ENCODE data around the gene MRPS6.
A peak's percentile ranks its signal among the peaks of the same experiment; 100 is the strongest.

Gene MRPS6

GRCh38 chr21:34083357-34083756, 10.0 kb downstream of the MRPS6 start:
- Histone ChIP-seq H3K4me1 (ENCODE audit: control insufficient read depth, insufficient read depth, low read length, poor library complexity, severe bottlenecking) (no peaks in the 10 kb centered on the region), H3K27ac (ENCODE audit: low read depth, low read length, severe bottlenecking) (no peak overlapping the region), H3K4me3 (ENCODE audit: extremely low read depth, insufficient read depth, low read length, poor library complexity, severe bottlenecking) (no peak overlapping the region), H3K36me3 (ENCODE audit: control insufficient read depth, insufficient read depth, low read length) (peaks cover 79% of the 10 kb centered on the region), H3K9me3 (ENCODE audit: control insufficient read depth, low read length) (no peaks in the 10 kb centered on the region)
- WGBS, 2 experiments (ENCODE audit: insufficient coverage in 2 of 2) = 94 to 100% methylated on average over 3 of the region's 3 CpGs

- 67 to 83% methylated on average over 1 of the region's 2 CpGs for WGBS, 2 experiments (ENCODE audit: insufficient coverage in 2 of 2)
- Histone ChIP-seq H3K36me3 (ENCODE audit: control insufficient read depth, insufficient read depth, low read length) (peaks cover 69% of the 10 kb centered on the region), H3K4me1 (ENCODE audit: control insufficient read depth, insufficient read depth, low read length, poor library complexity, severe bottlenecking) (no peaks in the 10 kb centered on the region), H3K27ac (ENCODE audit: low read depth, low read length, severe bottlenecking) (no peak overlapping the region), H3K9me3 (ENCODE audit: control insufficient read depth, low read length) (no peaks in the 10 kb centered on the region), H3K4me3 (ENCODE audit: extremely low read depth, insufficient read depth, low read length, poor library complexity, severe bottlenecking) (no peak overlapping the region)
Measured at GRCh38 chr21:34085129-34085528, 11.8 kb downstream of the MRPS6 start.

GRCh38 chr21:34086887-34087306, 13.5 kb downstream of the MRPS6 start:
- H3K4me3 ChIP-seq (ENCODE audit: extremely low read depth, insufficient read depth, low read length, poor library complexity, severe bottlenecking) = no peak overlapping the region
- no peaks in the 10 kb centered on the region for H3K9me3 ChIP-seq (ENCODE audit: control insufficient read depth, low read length)
- WGBS, 2 experiments (ENCODE audit: insufficient coverage in 2 of 2) = 89 to 98% methylated on average over 5 of the region's 5 CpGs
- H3K4me1 ChIP-seq (ENCODE audit: control insufficient read depth, insufficient read depth, low read length, poor library complexity, severe bottlenecking) = no peaks in the 10 kb centered on the region
- H3K27ac ChIP-seq (ENCODE audit: low read depth, low read length, severe bottlenecking) = no peak overlapping the region
- H3K36me3 ChIP-seq (ENCODE audit: control insufficient read depth, insufficient read depth, low read length) = peaks cover 55% of the 10 kb centered on the region

GRCh38 chr21:34088752-34089151, 15.4 kb downstream of the MRPS6 start:
- H3K4me1 ChIP-seq (ENCODE audit: control insufficient read depth, insufficient read depth, low read length, poor library complexity, severe bottlenecking) = peaks cover 7% of the 10 kb centered on the region
- 97 to 100% methylated on average over 2 to 3 of the region's 3 CpGs for WGBS, 2 experiments (ENCODE audit: insufficient coverage in 2 of 2)
- no peak overlapping the region for H3K27ac ChIP-seq (ENCODE audit: low read depth, low read length, severe bottlenecking)
- H3K4me3 ChIP-seq (ENCODE audit: extremely low read depth, insufficient read depth, low read length, poor library complexity, severe bottlenecking) = no peak overlapping the region
- H3K36me3 ChIP-seq (ENCODE audit: control insufficient read depth, insufficient read depth, low read length) = peaks cover 48% of the 10 kb centered on the region
- no peaks in the 10 kb centered on the region for H3K9me3 ChIP-seq (ENCODE audit: control insufficient read depth, low read length)

GRCh38 chr21:34091032-34091431, 17.7 kb downstream of the MRPS6 start:
- no peak overlapping the region for H3K27ac ChIP-seq (ENCODE audit: low read depth, low read length, severe bottlenecking)
- peaks cover 7% of the 10 kb centered on the region for H3K4me1 ChIP-seq (ENCODE audit: control insufficient read depth, insufficient read depth, low read length, poor library complexity, severe bottlenecking)
- no peaks in the 10 kb centered on the region for H3K9me3 ChIP-seq (ENCODE audit: control insufficient read depth, low read length)
- no peak overlapping the region for H3K4me3 ChIP-seq (ENCODE audit: extremely low read depth, insufficient read depth, low read length, poor library complexity, severe bottlenecking)
- peaks cover 54% of the 10 kb centered on the region for H3K36me3 ChIP-seq (ENCODE audit: control insufficient read depth, insufficient read depth, low read length)
- 80 to 97% methylated on average over 2 to 3 of the region's 4 CpGs for WGBS, 2 experiments (ENCODE audit: insufficient coverage in 2 of 2)

GRCh38 chr21:34091607-34092006, 18.2 kb downstream of the MRPS6 start:
- Histone ChIP-seq H3K36me3 (ENCODE audit: control insufficient read depth, insufficient read depth, low read length) (peaks cover 54% of the 10 kb centered on the region), H3K9me3 (ENCODE audit: control insufficient read depth, low read length) (no peaks in the 10 kb centered on the region), H3K27ac (ENCODE audit: low read depth, low read length, severe bottlenecking) (no peak overlapping the region), H3K4me1 (ENCODE audit: control insufficient read depth, insufficient read depth, low read length, poor library complexity, severe bottlenecking) (peaks cover 7% of the 10 kb centered on the region), H3K4me3 (ENCODE audit: extremely low read depth, insufficient read depth, low read length, poor library complexity, severe bottlenecking) (no peak overlapping the region)
- no CpG with 5 or more reads among the region's 2 CpGs for WGBS, 2 experiments (ENCODE audit: insufficient coverage in 2 of 2)

- H3K9me3 ChIP-seq (ENCODE audit: control insufficient read depth, low read length) = no peaks in the 10 kb centered on the region
- H3K36me3 ChIP-seq (ENCODE audit: control insufficient read depth, insufficient read depth, low read length) = peaks cover 59% of the 10 kb centered on the region
- peaks cover 7% of the 10 kb centered on the region for H3K4me1 ChIP-seq (ENCODE audit: control insufficient read depth, insufficient read depth, low read length, poor library complexity, severe bottlenecking)
- no peak overlapping the region for H3K4me3 ChIP-seq (ENCODE audit: extremely low read depth, insufficient read depth, low read length, poor library complexity, severe bottlenecking)
- WGBS, 2 experiments (ENCODE audit: insufficient coverage in 2 of 2) = 81 to 83% methylated on average over 2 of the region's 6 CpGs
- peak overlapping the region; percentile 42 for H3K27ac ChIP-seq (ENCODE audit: low read depth, low read length, severe bottlenecking)
Measured at GRCh38 chr21:34092262-34092921, 19.0 kb downstream of the MRPS6 start.

GRCh38 chr21:34093083-34093482, 19.7 kb downstream of the MRPS6 start:
- WGBS, 2 experiments (ENCODE audit: insufficient coverage in 2 of 2) = 80% methylated on average over 1 of the region's 3 CpGs; no CpG with 5 or more reads in 1 of the 2 experiments
- no peaks in the 10 kb centered on the region for H3K9me3 ChIP-seq (ENCODE audit: control insufficient read depth, low read length)
- H3K36me3 ChIP-seq (ENCODE audit: control insufficient read depth, insufficient read depth, low read length) = peaks cover 57% of the 10 kb centered on the region
- H3K4me1 ChIP-seq (ENCODE audit: control insufficient read depth, insufficient read depth, low read length, poor library complexity, severe bottlenecking) = peaks cover 7% of the 10 kb centered on the region
- H3K27ac ChIP-seq (ENCODE audit: low read depth, low read length, severe bottlenecking) = no peak overlapping the region
- no peak overlapping the region for H3K4me3 ChIP-seq (ENCODE audit: extremely low read depth, insufficient read depth, low read length, poor library complexity, severe bottlenecking)

GRCh38 chr21:34094949-34095348, 21.6 kb downstream of the MRPS6 start:
- no peak overlapping the region for H3K4me3 ChIP-seq (ENCODE audit: extremely low read depth, insufficient read depth, low read length, poor library complexity, severe bottlenecking)
- H3K27ac ChIP-seq (ENCODE audit: low read depth, low read length, severe bottlenecking) = no peak overlapping the region
- H3K4me1 ChIP-seq (ENCODE audit: control insufficient read depth, insufficient read depth, low read length, poor library complexity, severe bottlenecking) = peaks cover 8% of the 10 kb centered on the region
- peaks cover 63% of the 10 kb centered on the region for H3K36me3 ChIP-seq (ENCODE audit: control insufficient read depth, insufficient read depth, low read length)
- no peaks in the 10 kb centered on the region for H3K9me3 ChIP-seq (ENCODE audit: control insufficient read depth, low read length)
- WGBS, 2 experiments (ENCODE audit: insufficient coverage in 2 of 2) = 100% methylated on average over 2 to 4 of the region's 7 CpGs

GRCh38 chr21:34097442-34097841, 24.1 kb downstream of the MRPS6 start:
- Histone ChIP-seq H3K4me1 (ENCODE audit: control insufficient read depth, insufficient read depth, low read length, poor library complexity, severe bottlenecking) (peaks cover 7% of the 10 kb centered on the region), H3K27ac (ENCODE audit: low read depth, low read length, severe bottlenecking) (no peak overlapping the region), H3K4me3 (ENCODE audit: extremely low read depth, insufficient read depth, low read length, poor library complexity, severe bottlenecking) (no peak overlapping the region), H3K36me3 (ENCODE audit: control insufficient read depth, insufficient read depth, low read length) (peaks cover 71% of the 10 kb centered on the region), H3K9me3 (ENCODE audit: control insufficient read depth, low read length) (no peaks in the 10 kb centered on the region)
- 100% methylated on average over 1 of the region's 2 CpGs for WGBS, 2 experiments (ENCODE audit: insufficient coverage in 2 of 2)

- Histone ChIP-seq H3K9me3 (ENCODE audit: control insufficient read depth, low read length) (no peaks in the 10 kb centered on the region), H3K4me1 (ENCODE audit: control insufficient read depth, insufficient read depth, low read length, poor library complexity, severe bottlenecking) (peaks cover 3% of the 10 kb centered on the region), H3K27ac (ENCODE audit: low read depth, low read length, severe bottlenecking) (no peak overlapping the region), H3K36me3 (ENCODE audit: control insufficient read depth, insufficient read depth, low read length) (peaks cover 60% of the 10 kb centered on the region), H3K4me3 (ENCODE audit: extremely low read depth, insufficient read depth, low read length, poor library complexity, severe bottlenecking) (no peak overlapping the region)
- 67 to 83% methylated on average over 1 of the region's 2 CpGs for WGBS, 2 experiments (ENCODE audit: insufficient coverage in 2 of 2)
Measured at GRCh38 chr21:34100337-34100736, 27.0 kb downstream of the MRPS6 start.
